NCI-H748 treated with DMSO at 0.1 percent for 48 hours (cell line): ENCODE measurements around the gene KAT6B.
"Not testable (repeated sequence)": the region's sequence is repeated elsewhere in the genome, so short reads cannot be mapped to it uniquely, and the experiment has no call there.

ENCODE experiments used
- DNase-seq: peaks from one replicate; lab custom pipeline; 2025; lab: John Stamatoyannopoulos, UW

Gene KAT6B

GRCh38 chr10:74859546-74859945 lies 33.1 kb downstream of the KAT6B start:
- no peak for DNase-seq

GRCh38 chr10:74862625-74863024 lies 36.2 kb downstream of the KAT6B start:
- DNase-seq: no peak

- DNase-seq: no peak
Observed at GRCh38 chr10:74863551-74863950, 37.2 kb downstream of the KAT6B start.

- no peak for DNase-seq
Observed at GRCh38 chr10:74867351-74867750, 41.0 kb downstream of the KAT6B start.

GRCh38 chr10:74868392-74868977 lies 42.1 kb downstream of the KAT6B start:
- DNase-seq: no peak

GRCh38 chr10:74869635-74870034 lies 43.2 kb downstream of the KAT6B start:
- no peak for DNase-seq

GRCh38 chr10:74870191-74870590 lies 43.8 kb downstream of the KAT6B start:
- no peak for DNase-seq

- DNase-seq: no peak
Observed at GRCh38 chr10:74871595-74872382, 45.4 kb downstream of the KAT6B start.

GRCh38 chr10:74873803-74874454 lies 47.5 kb downstream of the KAT6B start:
- DNase-seq: no peak

GRCh38 chr10:74874649-74875048 lies 48.2 kb downstream of the KAT6B start:
- DNase-seq: no peak

- DNase-seq: no peak
Observed at GRCh38 chr10:74875068-74875467, 48.7 kb downstream of the KAT6B start.

GRCh38 chr10:74875966-74876365 lies 49.6 kb downstream of the KAT6B start:
- peak; percentile 79 for DNase-seq

- DNase-seq: not testable (repeated sequence)
Observed at GRCh38 chr10:74877054-74877453, 50.7 kb downstream of the KAT6B start.

- DNase-seq: no peak
Observed at GRCh38 chr10:74877898-74878297, 51.5 kb downstream of the KAT6B start.

GRCh38 chr10:74880041-74880440 lies 53.6 kb downstream of the KAT6B start:
- no peak for DNase-seq

- DNase-seq: no peak
Observed at GRCh38 chr10:74881253-74881884, 55.0 kb downstream of the KAT6B start.

GRCh38 chr10:74882427-74882826 lies 56.0 kb downstream of the KAT6B start:
- DNase-seq: no peak

- DNase-seq: no peak
Observed at GRCh38 chr10:74882831-74883230, 56.4 kb downstream of the KAT6B start.

- no peak for DNase-seq
Observed at GRCh38 chr10:74883428-74883827, 57.0 kb downstream of the KAT6B start.

- DNase-seq: no peak
Observed at GRCh38 chr10:74887614-74888284, 61.3 kb downstream of the KAT6B start.

- DNase-seq: no peak
Observed at GRCh38 chr10:74888962-74889661, 62.7 kb downstream of the KAT6B start.

GRCh38 chr10:74889662-74889998 lies 63.2 kb downstream of the KAT6B start:
- DNase-seq: no peak
